ENCODE measurements around the gene WBP1.

- TF ChIP-seq CTCF (IDR thresholded peaks at IDR 0.05 in 8 of 11, conservative IDR thresholded peaks at IDR 0.05 in 3 of 11) (peak in 4 of 11 experiments; percentile 5 to 32 (median 20)), POLR2AphosphoS5 (IDR thresholded peaks at IDR 0.05) (peak; percentile 77 to 94 (median 89)), POLR2A (IDR thresholded peaks at IDR 0.05) (peak in 1 of 3 donors; percentile 92)
These were observed 3.4 kb upstream of the WBP1 start, which contains the start of gene INO80B for GRCh38 chr2:74454654-74455511.
